GM19351 (cell line): Measurements from ENCODE around the gene SCD.
"Not testable (repeated sequence)": the region's sequence is repeated elsewhere in the genome, so short reads cannot be mapped to it uniquely, and the experiment has no call there.

Experiments
- ATAC-seq: cut with Tn5 transposase; IDR thresholded peaks from one replicate; pipeline ENCODE4 v1.9.1; 2021; ENCODE audit warnings: mild to moderate bottlenecking, moderate library complexity; ENCODE audit not compliant: unreplicated experiment

SCD gene

DNA sequence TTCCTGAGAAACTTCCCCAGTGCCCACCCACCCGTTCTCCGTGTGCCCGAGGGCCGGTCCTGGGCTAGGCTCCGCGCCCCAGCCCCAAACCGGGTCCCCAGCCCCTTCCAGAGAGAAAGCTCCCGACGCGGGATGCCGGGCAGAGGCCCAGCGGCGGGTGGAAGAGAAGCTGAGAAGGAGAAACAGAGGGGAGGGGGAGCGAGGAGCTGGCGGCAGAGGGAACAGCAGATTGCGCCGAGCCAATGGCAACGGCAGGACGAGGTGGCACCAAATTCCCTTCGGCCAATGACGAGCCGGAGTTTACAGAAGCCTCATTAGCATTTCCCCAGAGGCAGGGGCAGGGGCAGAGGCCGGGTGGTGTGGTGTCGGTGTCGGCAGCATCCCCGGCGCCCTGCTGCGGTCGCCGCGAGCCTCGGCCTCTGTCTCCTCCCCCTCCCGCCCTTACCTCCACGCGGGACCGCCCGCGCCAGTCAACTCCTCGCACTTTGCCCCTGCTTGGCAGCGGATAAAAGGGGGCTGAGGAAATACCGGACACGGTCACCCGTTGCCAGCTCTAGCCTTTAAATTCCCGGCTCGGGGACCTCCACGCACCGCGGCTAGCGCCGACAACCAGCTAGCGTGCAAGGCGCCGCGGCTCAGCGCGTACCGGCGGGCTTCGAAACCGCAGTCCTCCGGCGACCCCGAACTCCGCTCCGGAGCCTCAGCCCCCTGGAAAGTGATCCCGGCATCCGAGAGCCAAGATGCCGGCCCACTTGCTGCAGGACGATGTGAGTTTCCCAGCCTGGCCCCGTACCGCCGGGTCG, at the start of gene SCD:
TSS of gene SCD (plus strand) at position 469 of the 803 bp plus-strand sequence. CDS start at position 741, 272 bp downstream.
- ATAC-seq, result peak; percentile 86

DNA sequence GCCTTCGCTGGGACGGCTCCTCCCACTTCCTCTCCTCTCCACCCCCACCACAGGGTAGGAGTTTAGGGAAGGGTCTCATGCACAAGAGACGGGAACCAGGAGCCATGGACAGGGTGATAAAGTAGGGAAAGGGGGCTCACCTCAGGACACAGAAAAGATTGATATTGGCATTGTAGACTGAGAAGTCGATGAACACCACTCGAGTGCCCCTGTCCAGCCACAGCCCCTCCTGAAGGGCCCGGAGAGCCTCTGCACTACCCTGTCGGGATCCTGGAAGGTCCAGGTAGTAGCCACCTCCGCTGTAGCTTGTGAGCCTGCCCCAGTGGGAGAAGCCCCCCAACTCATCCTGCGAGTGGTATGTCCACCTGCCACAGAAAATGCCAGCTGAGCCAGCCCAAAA, 49.8 kb upstream of the SCD start:
- ATAC-seq, result no peak

- not testable (repeated sequence) for ATAC-seq
Measured at GRCh38 chr10:100301123-100301522, 45.9 kb upstream of the SCD start.

- ATAC-seq, result no peak
Measured at GRCh38 chr10:100303724-100304319, 43.2 kb upstream of the SCD start.

DNA sequence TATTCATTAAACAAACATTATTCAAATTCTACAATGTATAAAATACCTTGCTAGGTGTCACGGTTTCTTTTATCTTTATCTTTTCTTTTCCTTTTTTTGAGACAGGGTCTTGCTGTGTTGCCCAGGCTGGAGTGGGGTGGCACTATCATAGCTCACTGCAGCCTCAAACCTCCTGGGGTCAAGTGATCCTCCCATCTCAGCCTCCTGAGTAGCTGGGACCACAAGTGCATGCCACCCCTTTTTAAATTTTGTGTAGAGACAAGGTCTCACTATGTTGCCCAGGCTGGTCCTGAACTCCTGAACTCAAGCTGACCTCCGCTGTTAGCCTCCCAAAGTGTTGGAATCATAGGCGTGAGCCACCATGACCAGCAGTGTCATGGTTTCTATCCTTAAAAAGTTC, 42.6 kb upstream of the SCD start:
- no peak for ATAC-seq

DNA sequence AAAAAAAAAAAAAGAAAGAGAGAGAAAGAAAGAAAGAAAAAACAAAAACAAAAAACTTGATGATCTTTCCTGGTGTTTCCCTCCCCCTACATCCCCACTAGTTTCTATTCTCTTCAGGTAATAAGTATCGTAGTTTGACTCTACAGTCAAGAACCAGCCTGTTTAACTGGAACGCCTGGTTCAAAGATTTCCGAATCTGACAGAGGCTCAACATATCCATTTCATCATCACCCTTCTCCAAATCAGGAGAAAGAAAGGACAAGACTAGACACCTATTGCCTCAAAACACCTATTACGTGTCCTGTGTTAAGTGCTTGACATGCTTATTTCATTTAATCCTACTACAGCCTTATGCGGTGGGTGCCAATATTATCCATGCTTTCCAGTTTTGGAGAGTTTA, 40.2 kb upstream of the SCD start:
- ATAC-seq, result no peak

DNA sequence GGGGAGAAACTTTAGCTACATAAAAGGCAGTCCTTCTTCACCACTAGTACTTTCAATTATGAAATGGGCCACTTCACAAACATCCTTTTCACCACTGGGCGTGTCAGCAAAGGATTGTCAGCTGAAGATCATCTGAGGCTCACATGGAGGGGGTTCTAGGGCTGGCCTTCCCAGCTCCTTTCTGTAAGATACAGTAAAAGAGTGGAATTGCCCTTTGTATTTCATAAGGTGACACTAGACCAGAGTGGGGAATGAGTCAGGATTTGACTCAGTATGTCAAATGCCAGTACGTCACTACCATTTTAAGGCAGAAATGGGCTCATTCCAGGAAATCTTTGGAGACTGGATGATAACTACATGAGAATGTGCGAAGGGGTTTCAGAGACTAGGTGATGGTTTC, 39.3 kb upstream of the SCD start:
- ATAC-seq, result no peak

GRCh38 chr10:100311298-100311697, 35.7 kb upstream of the SCD start:
- no peak for ATAC-seq

- no peak for ATAC-seq
Measured at GRCh38 chr10:100315615-100316014, 31.4 kb upstream of the SCD start.

DNA sequence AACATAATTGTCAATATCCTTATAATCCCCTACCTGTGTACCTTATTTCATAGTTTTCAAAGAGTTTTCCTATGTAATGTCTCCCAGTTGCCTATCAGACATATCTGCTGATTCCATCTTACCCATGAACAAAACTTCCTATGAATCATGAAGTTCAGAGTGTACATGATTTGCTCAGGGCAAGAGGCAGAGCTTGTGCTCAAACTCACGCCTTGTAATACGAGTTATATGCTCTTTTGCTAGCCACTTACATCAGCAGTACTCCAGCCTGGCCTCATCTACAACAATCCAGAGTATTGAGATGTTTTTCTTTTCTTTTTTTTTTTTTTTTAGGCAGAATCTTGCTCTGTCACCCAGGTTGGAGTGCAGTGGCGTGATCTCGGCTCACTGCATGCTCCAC, 28.8 kb upstream of the SCD start:
- ATAC-seq, result no peak

GRCh38 chr10:100319707-100320402, 27.2 kb upstream of the SCD start:
- no peak for ATAC-seq

- ATAC-seq, result no peak
Measured at GRCh38 chr10:100325158-100325557, 21.9 kb upstream of the SCD start.

DNA sequence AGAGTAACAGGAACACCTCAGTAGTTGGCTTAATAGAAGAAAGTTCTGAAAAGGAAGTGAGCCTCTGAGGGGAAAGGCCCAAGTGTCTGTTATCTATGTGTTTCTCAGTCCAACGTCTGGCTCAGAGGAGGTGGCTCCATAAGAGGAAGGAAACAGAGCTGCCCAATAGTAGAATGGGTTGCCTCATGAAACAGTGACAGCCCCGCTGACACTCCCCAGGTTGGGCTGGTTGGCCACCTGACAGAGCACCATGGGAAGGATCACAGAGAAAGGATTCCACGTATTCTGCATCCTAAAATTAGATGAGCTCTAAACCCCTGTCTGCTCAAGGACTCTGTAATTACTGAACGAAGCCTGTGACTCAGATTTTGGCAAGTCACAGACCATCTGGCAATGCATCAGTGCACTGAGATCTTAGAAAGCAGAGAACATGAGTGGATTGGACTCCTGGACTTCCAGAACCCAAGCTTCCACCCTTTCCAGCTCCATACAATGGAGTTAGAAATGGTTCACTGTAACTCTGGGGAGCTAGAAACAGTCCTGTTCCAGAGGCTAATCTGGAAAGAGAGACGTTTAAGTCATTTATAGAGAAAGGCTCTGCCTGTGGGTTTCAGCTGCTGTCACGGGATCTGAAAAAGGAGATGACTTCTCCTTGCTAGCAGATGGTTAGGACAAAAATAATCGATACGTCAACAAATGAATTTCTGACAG, 19.9 kb upstream of the SCD start:
- ATAC-seq, result peak; percentile 100

DNA sequence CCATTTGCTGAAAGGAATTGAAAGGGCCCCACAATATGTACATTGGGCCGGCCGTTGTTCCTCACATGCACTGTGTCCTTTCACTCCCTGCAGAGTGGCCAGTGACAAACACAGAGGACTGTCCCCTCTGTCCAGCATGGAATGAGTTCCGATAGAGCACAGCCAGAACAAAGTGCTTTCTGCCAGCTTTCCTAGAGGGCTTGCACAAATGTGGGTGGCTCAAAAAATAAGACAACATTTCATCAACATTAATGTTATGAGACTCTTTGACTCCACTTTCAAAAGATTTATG, 19.4 kb upstream of the SCD start:
- ATAC-seq, result no peak

GRCh38 chr10:100328198-100328597, 18.8 kb upstream of the SCD start:
- ATAC-seq, result no peak

DNA sequence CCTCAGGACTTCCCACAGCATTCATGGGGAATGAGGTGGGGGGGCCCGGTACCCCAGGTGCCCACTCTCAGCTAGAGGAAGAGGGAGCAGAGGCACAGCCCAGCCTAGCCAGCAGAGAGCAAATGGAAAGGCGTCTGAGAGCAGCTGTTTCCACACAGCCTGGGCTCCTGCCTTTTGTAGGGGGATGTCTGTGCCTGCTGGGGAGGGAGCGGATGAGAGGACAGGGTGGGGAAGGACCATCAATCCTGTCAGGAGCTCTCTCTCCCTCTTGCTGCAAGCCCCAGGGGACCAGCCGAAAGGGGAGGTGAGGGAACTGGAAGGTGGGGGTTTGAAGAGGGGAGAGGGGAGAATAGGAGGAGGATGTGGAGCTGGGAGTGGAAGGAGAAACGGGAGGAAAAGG, 17.0 kb upstream of the SCD start, which contains the start of gene PKD2L1:
TSS of gene PKD2L1 (minus strand) at position 150 of the 400 bp plus-strand sequence. CDS start at position 25, 125 bp downstream.
- ATAC-seq, result no peak

DNA sequence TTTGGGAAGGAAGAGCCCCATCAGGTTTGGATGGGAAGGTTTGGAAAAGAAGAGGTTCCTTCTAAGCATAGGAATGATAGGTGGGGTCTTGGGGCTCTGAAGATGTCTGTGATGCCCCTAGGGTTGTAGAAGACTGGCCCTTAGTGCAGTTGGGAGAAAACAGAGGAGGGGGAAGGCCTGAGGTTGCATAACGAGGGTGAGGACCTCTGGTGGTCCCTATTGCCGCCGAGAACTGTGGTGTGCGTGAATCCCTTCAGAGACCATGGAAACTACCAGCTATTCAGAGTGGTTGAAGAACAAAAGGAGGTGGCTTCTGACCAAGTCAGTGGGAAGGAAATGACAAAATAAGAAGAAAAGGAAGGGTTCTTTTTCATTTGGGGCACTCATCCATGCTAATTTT, 13.9 kb upstream of the SCD start:
- ATAC-seq, result no peak

GRCh38 chr10:100333661-100334440, 13.2 kb upstream of the SCD start:
- ATAC-seq, result no peak

DNA sequence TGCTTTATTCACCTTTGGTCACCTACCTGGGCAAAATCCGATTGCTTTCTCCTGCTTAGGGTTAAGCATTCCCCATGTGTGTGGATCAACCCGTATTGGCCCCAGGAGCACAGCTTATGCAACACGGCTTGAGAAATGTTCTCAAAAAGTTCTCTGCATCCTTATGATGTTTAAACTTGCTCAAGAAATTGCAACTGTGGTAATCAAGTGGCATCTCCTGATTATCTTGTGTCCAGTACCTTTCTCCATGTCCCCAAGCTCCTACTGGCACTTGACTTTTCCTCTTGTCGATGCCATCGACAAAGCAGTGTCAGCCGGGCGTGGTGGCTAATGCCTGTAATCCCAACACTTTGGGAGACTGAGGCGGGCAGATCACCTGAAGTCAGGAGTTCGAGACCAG, 12.3 kb upstream of the SCD start:
- ATAC-seq, result no peak

GRCh38 chr10:100338434-100339036, 8.5 kb upstream of the SCD start:
- peak; percentile 56 for ATAC-seq
